ENCODE data around the gene WDR1. TPM values are rescaled to one million over a fixed set of nuclear protein-coding genes. Genes with fewer than 3 reads are reported as not detected.

The WDR1 gene
- polyA plus RNA-seq, 1 of the 3 experiments (the other 2 are of a cell fraction), result 310 TPM

- peaks cover 75% of the 10 kb centered on the region for H4K20me1 ChIP-seq (ENCODE audit: insufficient read depth)
- H3K9ac ChIP-seq, result no peak overlapping the region
- WGBS (ENCODE audit: low lambda C conversion rate), result 96% methylated on average over 12 of the region's 12 CpGs
- peaks cover 33% of the 10 kb centered on the region for H3K79me2 ChIP-seq (ENCODE audit: insufficient read depth)
- no peaks in the 10 kb centered on the region for H3K9me3 ChIP-seq
- H3K27ac ChIP-seq (ENCODE audit: low read depth in 2 of 2, low read length in 1 of 2), result peak overlapping the region in 1 of 2 experiments; percentile 79; a peak in 1 of 4 replicates
- no peak overlapping the region for H3K4me3 ChIP-seq (ENCODE audit: low read depth in 2 of 2, low read length in 1 of 2)
- H3K36me3 ChIP-seq (replicated peaks in 1 of 2; ENCODE audit: control insufficient read depth in 1 of 2, insufficient read depth in 2 of 2, low read length in 1 of 2), result peaks cover 42 to 98% of the 10 kb centered on the region in 2 experiments
- TF ChIP-seq USF1 (IDR thresholded peaks at IDR 0.05; ENCODE audit: borderline replicate concordance, low read depth), result no peak
- TF ChIP-seq EZH2phosphoT487 (IDR thresholded peaks at IDR 0.05; ENCODE audit: borderline replicate concordance, low read depth), result no peak
- no peak for TF ChIP-seq EP300 (IDR thresholded peaks at IDR 0.05; ENCODE audit: borderline replicate concordance in 1 of 2, low read depth in 1 of 2, low read length in 1 of 2)
- no peak for TF ChIP-seq YY1 (IDR thresholded peaks at IDR 0.05; ENCODE audit: low read depth)
- TF ChIP-seq SMC3 (IDR thresholded peaks at IDR 0.05; ENCODE audit: low read depth, low read length), result no peak
- no peak for TF ChIP-seq CTCF (IDR thresholded peaks at IDR 0.05)
- TF ChIP-seq JUND (IDR thresholded peaks at IDR 0.05), result no peak
- no peak for TF ChIP-seq IRF3 (IDR thresholded peaks at IDR 0.05; ENCODE audit: low read depth, low read length)
- H3K4me2 ChIP-seq, result no peak overlapping the region
- peak; percentile 17 for DNase-seq
- ChIA-PET POLR2A (interaction anchor here (1.5 kb wide), 1 partner anchor 14 kb away, joined by 4 read pairs; no protein-coding TSS in a partner anchor), CTCF (interaction anchor here (1.2 to 1.5 kb wide), 2 partner anchors 11 to 18 kb away, joined by 3 to 4 read pairs; no protein-coding TSS in a partner anchor)
- peaks cover 0 to 32% of the 10 kb centered on the region in 2 experiments; a peak in 2 of 4 replicates for H3K4me1 ChIP-seq (ENCODE audit: control insufficient read depth in 1 of 2, insufficient read depth in 2 of 2, low read depth in 1 of 2, low read length in 1 of 2)
- H3K27me3 ChIP-seq (ENCODE audit: insufficient read depth), result no peaks in the 10 kb centered on the region
- H2AFZ ChIP-seq (ENCODE audit: low read depth), result no peak overlapping the region
- peaks cover 10% of the 10 kb centered on the region for H3F3A ChIP-seq (replicated peaks; ENCODE audit: insufficient read depth)
- H3K9me2 ChIP-seq, result no peaks in the 10 kb centered on the region
Measured at GRCh38 chr4:10081218-10081606, 35.4 kb downstream of the WDR1 start.

- ChIA-PET CTCF (interaction anchor here (1.1 to 1.5 kb wide), 3 partner anchors 12 to 78 kb away, joined by 3 to 5 read pairs (median 4); no protein-coding TSS in a partner anchor), POLR2A (interaction anchor here (1.4 to 1.5 kb wide), 2 partner anchors 15 to 73 kb away, joined by 4 read pairs; no protein-coding TSS in a partner anchor)
- Histone ChIP-seq H3K27me3 (ENCODE audit: insufficient read depth) (no peaks in the 10 kb centered on the region), H3K9me2 (no peaks in the 10 kb centered on the region), H3K9ac (no peak overlapping the region), H3K4me2 (no peak overlapping the region), H3K9me3 (no peaks in the 10 kb centered on the region), H3K4me1 (ENCODE audit: control insufficient read depth in 1 of 2, insufficient read depth in 2 of 2, low read depth in 1 of 2, low read length in 1 of 2) (peaks cover 0 to 32% of the 10 kb centered on the region in 2 experiments; a peak in 2 of 4 replicates), H4K20me1 (ENCODE audit: insufficient read depth) (peaks cover 75% of the 10 kb centered on the region), H3F3A (replicated peaks; ENCODE audit: insufficient read depth) (peaks cover 11% of the 10 kb centered on the region), H3K27ac (ENCODE audit: low read depth in 2 of 2, low read length in 1 of 2) (peak overlapping the region in 1 of 2 experiments; percentile 79; a peak in 2 of 4 replicates), H3K79me2 (ENCODE audit: insufficient read depth) (peaks cover 28% of the 10 kb centered on the region), H2AFZ (ENCODE audit: low read depth) (no peak overlapping the region), H3K4me3 (ENCODE audit: low read depth in 2 of 2, low read length in 1 of 2) (no peak overlapping the region), H3K36me3 (replicated peaks in 1 of 2; ENCODE audit: control insufficient read depth in 1 of 2, insufficient read depth in 2 of 2, low read length in 1 of 2) (peaks cover 42 to 98% of the 10 kb centered on the region in 2 experiments)
- TF ChIP-seq REST (IDR thresholded peaks at IDR 0.05; ENCODE audit: low read depth, low read length) (no peak), RXRA (IDR thresholded peaks at IDR 0.05; ENCODE audit: borderline replicate concordance, low read depth) (no peak), FOXM1 (IDR thresholded peaks at IDR 0.05; ENCODE audit: low read depth) (no peak), TEAD4 (IDR thresholded peaks at IDR 0.05; ENCODE audit: borderline replicate concordance, insufficient read depth) (no peak), PBX3 (IDR thresholded peaks at IDR 0.05) (no peak), JUND (IDR thresholded peaks at IDR 0.05) (no peak), GATA2 (CRISPR knock-in tag; IDR thresholded peaks at IDR 0.05) (peak; percentile 75), USF1 (IDR thresholded peaks at IDR 0.05; ENCODE audit: borderline replicate concordance, low read depth) (no peak)
- 86% methylated on average over 7 of the region's 10 CpGs for WGBS (ENCODE audit: low lambda C conversion rate)
- DNase-seq, result peak; percentile 30
Measured at GRCh38 chr4:10080589-10081217, 35.9 kb downstream of the WDR1 start.

Measured in SK-N-SH (cell line).